Measurements from ENCODE around the gene PDE10A.

The PDE10A gene

GRCh38 chr6:165677091-165677490, 14.1 kb upstream of the PDE10A start:
- DNase-seq: no peak

GRCh38 chr6:165676435-165677068, 13.5 kb upstream of the PDE10A start:
- no peak for DNase-seq

GRCh38 chr6:165675120-165675519, 12.1 kb upstream of the PDE10A start:
- no peak for DNase-seq

GRCh38 chr6:165674155-165675029, 11.4 kb upstream of the PDE10A start:
- no peak for DNase-seq

GRCh38 chr6:165671222-165671768, 8.3 kb upstream of the PDE10A start:
- no peak for DNase-seq

- no peak for DNase-seq
Observed at GRCh38 chr6:165668951-165669350, 5.9 kb upstream of the PDE10A start.

- no peak for DNase-seq
Observed at GRCh38 chr6:165665384-165665672, 2.3 kb upstream of the PDE10A start.

GRCh38 chr6:165664559-165665383, 1.7 kb upstream of the PDE10A start:
- DNase-seq: no peak

- DNase-seq: no peak
Observed at GRCh38 chr6:165663736-165664558, 906 bp upstream of the PDE10A start.

- DNase-seq: no peak
Observed at GRCh38 chr6:165663377-165663735, 315 bp upstream of the PDE10A start.

- no peak for DNase-seq
Observed at GRCh38 chr6:165662041-165662748, 846 bp downstream of the PDE10A start.

- no peak for DNase-seq
Observed at GRCh38 chr6:165661664-165662025, 1.4 kb downstream of the PDE10A start.

GRCh38 chr6:165660857-165661663, 2.0 kb downstream of the PDE10A start:
- DNase-seq: no peak

GRCh38 chr6:165659945-165660856, 2.8 kb downstream of the PDE10A start:
- DNase-seq: no peak

GRCh38 chr6:165658395-165659058, 4.5 kb downstream of the PDE10A start:
- DNase-seq: no peak

GRCh38 chr6:165657325-165657680, 5.7 kb downstream of the PDE10A start:
- DNase-seq: no peak

- no peak for DNase-seq
Observed at GRCh38 chr6:165656581-165657324, 6.3 kb downstream of the PDE10A start.

- DNase-seq: no peak
Observed at GRCh38 chr6:165655191-165655590, 7.8 kb downstream of the PDE10A start.

GRCh38 chr6:165654144-165654543, 8.9 kb downstream of the PDE10A start:
- no peak for DNase-seq
